CD4-positive, alpha-beta T cell (primary cell): Measurements from ENCODE around the gene C6orf132. TPM values are rescaled to one million over a fixed set of nuclear protein-coding genes. Genes with fewer than 3 reads are reported as not detected.
A peak's percentile ranks its signal among the peaks of the same experiment; 100 is the strongest.

Source experiments
- ATAC-seq: fragments of 200-7000 bp; cut with Tn5 transposase; one replicate; pipeline ENCODE4 v1.10.0; 2022; ENCODE audit warnings: mild to moderate bottlenecking; ENCODE audit not compliant: poor library complexity
- CTCF ChIA-PET: fragments of 350-600 bp; sonication (Branson Sonifier 250); formaldehyde crosslinking; loops from one replicate; lab custom pipeline; 2021; ENCODE audit warnings: antibody characterized with exemption, inconsistent platforms; lab: Charles Lee
- POLR2A ChIA-PET: fragments of 350-600 bp; sonication (Branson Sonifier 250); formaldehyde crosslinking; loops from one replicate; lab custom pipeline; 2021; ENCODE audit warnings: antibody characterized with exemption, inconsistent platforms; lab: Charles Lee
- DNase-seq, 14 experiments: peaks; one replicate each; pipeline ENCODE4 v3.0.0-alpha.2; 2013 to 2020; ENCODE audit warnings: mixed read lengths in 2 of 14
- H3K27ac ChIP-seq, 2 donors: one replicate each; pipeline versions ENCODE4 v1.5.1 to v1.7.0; 2013; ENCODE audit warnings: low read length in 2 of 2, low read depth in 1 of 2, mild to moderate bottlenecking in 1 of 2
- H3K27me3 ChIP-seq, 2 experiments: 1 replicate in 1 of 2; 2 replicates in 1 of 2; pipeline versions ENCODE4 v1.6.1 to v1.7.0; 2013; ENCODE audit warnings: low read length in 2 of 2, control low read depth in 1 of 2, mild to moderate bottlenecking in 1 of 2, moderate library complexity in 1 of 2; ENCODE audit not compliant: insufficient read depth in 2 of 2, control insufficient read depth in 1 of 2
- H3K36me3 ChIP-seq: one replicate; pipeline ENCODE4 v1.6.1; 2013; ENCODE audit warnings: low read length, control low read depth; ENCODE audit not compliant: insufficient read depth
- H3K4me1 ChIP-seq: one replicate; pipeline ENCODE4 v1.6.1; 2013; ENCODE audit warnings: low read length, control low read depth; ENCODE audit not compliant: insufficient read depth
- H3K4me3 ChIP-seq: one replicate; pipeline ENCODE4 v1.5.1; 2013; ENCODE audit warnings: mild to moderate bottlenecking, low read length, moderate library complexity
- H3K9me3 ChIP-seq, 2 experiments: 1 replicate in 1 of 2; 2 replicates in 1 of 2; pipeline versions ENCODE4 v1.6.1 to v1.7.0; 2013; ENCODE audit warnings: low read length in 2 of 2, mild to moderate bottlenecking in 2 of 2, control low read depth in 1 of 2, moderate library complexity in 1 of 2; ENCODE audit not compliant: control insufficient read depth in 1 of 2, insufficient read depth in 1 of 2
- H3K27ac Mint-ChIP-seq: one replicate; pipeline ENCODE4 v1.8.0; 2020; ENCODE audit warnings: mixed read lengths
- H3K27me3 Mint-ChIP-seq: one replicate; pipeline ENCODE4 v1.8.0; 2021; ENCODE audit warnings: mixed read lengths
- H3K36me3 Mint-ChIP-seq: one replicate; pipeline ENCODE4 v1.8.0; 2021; ENCODE audit warnings: low read depth, mixed read lengths
- H3K4me1 Mint-ChIP-seq: one replicate; pipeline ENCODE4 v1.8.0; 2021; ENCODE audit warnings: low read depth, mixed read lengths
- H3K4me3 Mint-ChIP-seq: one replicate; pipeline ENCODE4 v1.8.0; 2020; ENCODE audit warnings: mild to moderate bottlenecking, mixed read lengths
- H3K9me3 Mint-ChIP-seq: one replicate; pipeline ENCODE4 v1.8.0; 2020; ENCODE audit warnings: mixed read lengths
- intact Hi-C, 2 experiments: fragments of 100-400 bp; cut with DNase I in 1 of 2; cut with micrococcal nuclease in 1 of 2; formaldehyde crosslinking; loops; one replicate each; pipeline versions ENCODE4 v1.15.1 to v1.9.0; 2023 to 2025; cut with DNase I, micrococcal nuclease
- total RNA-seq, 174 experiments: library from RNA in 2 of 174; stranded (reverse) in 2 of 174; gene quantifications; one replicate each; pipeline ENCODE4 v1.2.3 and lab custom pipeline; 2021 to 2026
- TF ChIP-seq, protein P1 (sequence below): fragments of 200-600 bp; IDR thresholded peaks from one replicate; pipeline ENCODE4 v1.8.0; 2022; ENCODE audit warnings: antibody characterized with exemption, mild to moderate bottlenecking

Gene C6orf132
- total RNA-seq, 2 experiments from 2014 or later = not detected

DNA sequence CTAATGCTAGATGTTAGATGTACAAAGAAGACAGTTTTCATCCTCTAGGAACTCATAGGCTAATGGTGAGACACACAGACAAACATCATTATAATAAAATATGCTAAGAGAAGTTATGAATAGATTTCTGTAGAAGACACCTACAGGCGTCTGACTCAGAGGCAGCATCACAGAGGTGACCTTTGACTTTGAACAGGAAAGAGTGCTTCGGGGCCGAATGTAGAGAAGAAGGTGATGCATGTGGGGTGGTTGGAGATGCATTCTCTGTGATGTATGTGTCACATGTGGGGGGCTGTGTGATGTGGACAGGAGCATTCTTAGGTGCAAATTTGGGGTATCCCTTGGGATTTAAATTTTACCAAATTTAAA is 37.5 kb upstream of the C6orf132 start:
- no peak overlapping the region for H3K4me3 ChIP-seq
- no peak for ATAC-seq
- intact Hi-C loops = no loop called here
- H3K4me1 Mint-ChIP-seq = no peaks in the 10 kb centered on the region
- H3K4me3 Mint-ChIP-seq = no peak overlapping the region
- no peak overlapping the region for H3K27ac ChIP-seq
- peaks cover 0 to 2% of the 10 kb centered on the region in 2 experiments for H3K27me3 ChIP-seq
- no peaks in the 10 kb centered on the region for H3K9me3 ChIP-seq
- H3K36me3 ChIP-seq = no peaks in the 10 kb centered on the region
- peaks cover 8% of the 10 kb centered on the region for H3K4me1 ChIP-seq
- TF ChIP-seq, protein P1, sequence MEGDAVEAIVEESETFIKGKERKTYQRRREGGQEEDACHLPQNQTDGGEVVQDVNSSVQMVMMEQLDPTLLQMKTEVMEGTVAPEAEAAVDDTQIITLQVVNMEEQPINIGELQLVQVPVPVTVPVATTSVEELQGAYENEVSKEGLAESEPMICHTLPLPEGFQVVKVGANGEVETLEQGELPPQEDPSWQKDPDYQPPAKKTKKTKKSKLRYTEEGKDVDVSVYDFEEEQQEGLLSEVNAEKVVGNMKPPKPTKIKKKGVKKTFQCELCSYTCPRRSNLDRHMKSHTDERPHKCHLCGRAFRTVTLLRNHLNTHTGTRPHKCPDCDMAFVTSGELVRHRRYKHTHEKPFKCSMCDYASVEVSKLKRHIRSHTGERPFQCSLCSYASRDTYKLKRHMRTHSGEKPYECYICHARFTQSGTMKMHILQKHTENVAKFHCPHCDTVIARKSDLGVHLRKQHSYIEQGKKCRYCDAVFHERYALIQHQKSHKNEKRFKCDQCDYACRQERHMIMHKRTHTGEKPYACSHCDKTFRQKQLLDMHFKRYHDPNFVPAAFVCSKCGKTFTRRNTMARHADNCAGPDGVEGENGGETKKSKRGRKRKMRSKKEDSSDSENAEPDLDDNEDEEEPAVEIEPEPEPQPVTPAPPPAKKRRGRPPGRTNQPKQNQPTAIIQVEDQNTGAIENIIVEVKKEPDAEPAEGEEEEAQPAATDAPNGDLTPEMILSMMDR = no peak
- H3K36me3 Mint-ChIP-seq = no peaks in the 10 kb centered on the region
- H3K9me3 Mint-ChIP-seq = no peaks in the 10 kb centered on the region
- DNase-seq = no peak
- H3K27me3 Mint-ChIP-seq = peaks cover 10% of the 10 kb centered on the region
- H3K27ac Mint-ChIP-seq = no peak overlapping the region
- CTCF ChIA-PET = no interaction called here
- POLR2A ChIA-PET = no interaction called here

DNA sequence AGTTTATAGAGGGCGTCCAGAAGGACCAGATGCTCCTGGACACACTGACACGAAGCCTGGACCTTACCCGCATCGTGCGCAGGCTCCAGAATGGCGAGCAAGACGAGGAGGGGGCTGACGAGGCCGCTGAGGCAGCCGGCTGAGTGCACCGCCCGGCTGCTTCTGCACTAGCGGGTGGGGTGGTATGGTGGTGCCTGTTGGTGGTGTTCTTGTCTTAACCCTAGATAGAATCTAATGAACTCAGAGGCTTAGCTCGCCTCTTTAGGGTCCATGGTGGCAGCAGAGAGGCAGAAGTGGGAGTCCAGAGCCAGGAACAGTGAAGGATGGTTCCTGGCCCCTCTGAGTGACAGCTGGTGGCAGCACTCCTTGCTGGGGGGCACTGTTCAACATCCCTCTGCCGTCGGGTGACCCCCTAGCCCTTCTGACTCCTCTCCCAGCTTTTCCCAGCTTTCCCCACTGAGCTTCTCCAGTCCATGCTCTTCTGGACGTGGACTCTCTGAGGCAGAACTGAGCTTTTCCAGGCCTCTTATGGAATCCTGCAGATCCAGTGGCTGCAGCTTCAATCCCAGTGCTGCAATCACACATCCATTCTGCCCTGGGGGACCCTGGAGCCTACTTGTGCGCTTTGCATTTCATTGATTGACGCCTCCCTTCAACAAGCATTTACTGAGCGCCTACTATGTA is 37.0 kb upstream of the C6orf132 start:
- Mint-ChIP-seq H3K9me3 (no peaks in the 10 kb centered on the region), H3K27me3 (peaks cover 10% of the 10 kb centered on the region), H3K36me3 (no peaks in the 10 kb centered on the region), H3K27ac (no peak overlapping the region), H3K4me1 (no peaks in the 10 kb centered on the region), H3K4me3 (no peak overlapping the region)
- no peak overlapping the region for H3K27ac ChIP-seq
- H3K4me1 ChIP-seq = peaks cover 8% of the 10 kb centered on the region
- TF ChIP-seq, protein P1 = no peak
- H3K4me3 ChIP-seq = no peak overlapping the region
- ATAC-seq (no peak), DNase-seq (no peak)
- ChIA-PET CTCF (no interaction called here), POLR2A (no interaction called here)
- peaks cover 0 to 2% of the 10 kb centered on the region in 2 experiments for H3K27me3 ChIP-seq
- no peaks in the 10 kb centered on the region for H3K36me3 ChIP-seq
- H3K9me3 ChIP-seq = no peaks in the 10 kb centered on the region
- intact Hi-C loops = no loop called here

DNA sequence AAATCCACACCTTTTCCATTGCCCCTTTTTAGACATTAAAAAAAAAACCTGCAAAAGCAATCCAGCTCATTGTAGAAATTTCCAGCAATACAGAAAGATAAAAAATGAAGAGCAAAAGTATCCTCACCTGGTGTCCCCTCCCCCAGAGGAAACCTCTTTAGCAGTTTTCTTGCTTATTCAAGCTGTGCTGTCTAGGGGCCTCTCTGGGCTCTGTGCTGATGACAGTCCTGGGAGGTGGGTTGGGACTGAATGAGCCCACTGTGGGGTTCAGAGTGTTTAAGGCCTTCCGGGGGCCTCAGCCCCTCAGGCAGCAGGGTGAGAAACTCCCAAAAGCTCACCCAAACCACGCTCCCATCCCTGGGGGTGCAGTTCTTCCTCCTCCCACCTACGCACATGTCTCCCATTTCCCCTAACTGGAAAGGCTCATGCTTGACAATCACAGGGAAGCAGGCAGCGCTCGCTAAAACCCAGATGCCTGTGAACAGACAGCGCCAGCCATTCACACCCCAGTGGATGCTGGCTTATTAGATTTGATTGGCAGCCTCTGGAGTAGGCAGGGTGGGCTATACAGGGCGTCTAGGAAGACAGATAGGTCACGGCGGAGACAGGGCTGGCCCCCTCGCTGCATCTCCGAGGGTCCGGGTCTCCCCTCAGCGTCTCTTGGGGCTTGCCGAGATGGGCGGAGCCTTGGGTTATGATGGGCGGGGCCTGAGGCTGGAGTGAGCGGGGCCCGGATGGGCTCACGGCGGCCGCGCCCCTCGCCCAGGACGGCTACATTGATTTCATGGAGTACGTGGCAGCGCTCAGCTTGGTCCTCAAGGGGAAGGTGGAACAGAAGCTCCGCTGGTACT is 35.3 kb upstream of the C6orf132 start:
- Histone ChIP-seq H3K4me3 (no peak overlapping the region), H3K27me3 (peaks cover 0 to 2% of the 10 kb centered on the region in 2 experiments), H3K4me1 (peaks cover 8% of the 10 kb centered on the region), H3K9me3 (no peaks in the 10 kb centered on the region), H3K27ac (no peak overlapping the region), H3K36me3 (no peaks in the 10 kb centered on the region)
- Mint-ChIP-seq H3K4me1 (no peaks in the 10 kb centered on the region), H3K4me3 (no peak overlapping the region), H3K9me3 (no peaks in the 10 kb centered on the region), H3K36me3 (no peaks in the 10 kb centered on the region), H3K27me3 (peaks cover 10% of the 10 kb centered on the region), H3K27ac (no peak overlapping the region)
- DNase-seq (peak in 4 of 14 experiments; percentile 4 to 33 (median 20)), ATAC-seq (peak; percentile 66)
- TF ChIP-seq, protein P1 = no peak
- intact Hi-C loops = no loop called here
- ChIA-PET CTCF (interaction anchor here (0.6 kb wide), 1 partner anchor 32 kb away, joined by 3 read pairs; no protein-coding TSS in a partner anchor), POLR2A (interaction anchor here (0.7 kb wide), 1 partner anchor 966 kb away, joined by 3 read pairs; no protein-coding TSS in a partner anchor)
